ENCODE results near the gene SEMA7A.

The SEMA7A gene

GRCh38 chr15:74381190-74381453, 52.6 kb downstream of the SEMA7A start:
- no peak for TF ChIP-seq CTCF (conservative IDR thresholded peaks at IDR 0.05; ENCODE audit: low read depth, low read length)
- no peaks in the 10 kb centered on the region for H3K27me3 ChIP-seq (ENCODE audit: insufficient read depth, low read depth)
- H3K79me2 ChIP-seq (ENCODE audit: insufficient read depth, low read depth) = no peaks in the 10 kb centered on the region
- H3K4me3 ChIP-seq (IDR thresholded peaks at IDR 0.05; ENCODE audit: insufficient read depth, low read depth, low read length) = no peak overlapping the region
- H3K36me3 ChIP-seq (ENCODE audit: insufficient read depth) = no peaks in the 10 kb centered on the region
- H3K27ac ChIP-seq = no peak overlapping the region
- no peak overlapping the region for H3K9ac ChIP-seq
- H3K4me2 ChIP-seq = no peak overlapping the region
- peaks cover 30% of the 10 kb centered on the region for H3K4me1 ChIP-seq (ENCODE audit: low read depth, poor library complexity, severe bottlenecking)
- no peak overlapping the region for H2AFZ ChIP-seq (ENCODE audit: low read depth)
- no peaks in the 10 kb centered on the region for H4K20me1 ChIP-seq (ENCODE audit: insufficient read depth)

- no peaks in the 10 kb centered on the region for H3K36me3 ChIP-seq (ENCODE audit: insufficient read depth)
- H3K79me2 ChIP-seq (ENCODE audit: insufficient read depth, low read depth) = no peaks in the 10 kb centered on the region
- no peak for TF ChIP-seq CTCF (conservative IDR thresholded peaks at IDR 0.05; ENCODE audit: low read depth, low read length)
- H3K27ac ChIP-seq = no peak overlapping the region
- H3K4me1 ChIP-seq (ENCODE audit: low read depth, poor library complexity, severe bottlenecking) = peaks cover 30% of the 10 kb centered on the region
- H3K4me3 ChIP-seq (IDR thresholded peaks at IDR 0.05; ENCODE audit: insufficient read depth, low read depth, low read length) = no peak overlapping the region
- H2AFZ ChIP-seq (ENCODE audit: low read depth) = no peak overlapping the region
- H3K9ac ChIP-seq = no peak overlapping the region
- no peaks in the 10 kb centered on the region for H4K20me1 ChIP-seq (ENCODE audit: insufficient read depth)
- H3K27me3 ChIP-seq (ENCODE audit: insufficient read depth, low read depth) = no peaks in the 10 kb centered on the region
- H3K4me2 ChIP-seq = no peak overlapping the region
Measured at GRCh38 chr15:74380361-74381189, 53.2 kb downstream of the SEMA7A start.

- H3K4me1 ChIP-seq (ENCODE audit: low read depth, poor library complexity, severe bottlenecking) = peaks cover 28% of the 10 kb centered on the region
- H3K27me3 ChIP-seq (ENCODE audit: insufficient read depth, low read depth) = no peaks in the 10 kb centered on the region
- H3K9ac ChIP-seq = no peak overlapping the region
- no peak overlapping the region for H3K4me2 ChIP-seq
- TF ChIP-seq CTCF (conservative IDR thresholded peaks at IDR 0.05; ENCODE audit: low read depth, low read length) = no peak
- no peaks in the 10 kb centered on the region for H4K20me1 ChIP-seq (ENCODE audit: insufficient read depth)
- H3K4me3 ChIP-seq (IDR thresholded peaks at IDR 0.05; ENCODE audit: insufficient read depth, low read depth, low read length) = no peak overlapping the region
- no peaks in the 10 kb centered on the region for H3K36me3 ChIP-seq (ENCODE audit: insufficient read depth)
- no peaks in the 10 kb centered on the region for H3K79me2 ChIP-seq (ENCODE audit: insufficient read depth, low read depth)
- H3K27ac ChIP-seq = no peak overlapping the region
- no peak overlapping the region for H2AFZ ChIP-seq (ENCODE audit: low read depth)
Measured at GRCh38 chr15:74378848-74379247, 54.9 kb downstream of the SEMA7A start.

- H3K9ac ChIP-seq = no peak overlapping the region
- H3K27ac ChIP-seq = no peak overlapping the region
- H3K4me3 ChIP-seq (IDR thresholded peaks at IDR 0.05; ENCODE audit: insufficient read depth, low read depth, low read length) = no peak overlapping the region
- H2AFZ ChIP-seq (ENCODE audit: low read depth) = no peak overlapping the region
- H4K20me1 ChIP-seq (ENCODE audit: insufficient read depth) = no peaks in the 10 kb centered on the region
- H3K4me1 ChIP-seq (ENCODE audit: low read depth, poor library complexity, severe bottlenecking) = peaks cover 24% of the 10 kb centered on the region
- H3K4me2 ChIP-seq = no peak overlapping the region
- H3K36me3 ChIP-seq (ENCODE audit: insufficient read depth) = no peaks in the 10 kb centered on the region
- H3K27me3 ChIP-seq (ENCODE audit: insufficient read depth, low read depth) = no peaks in the 10 kb centered on the region
- no peaks in the 10 kb centered on the region for H3K79me2 ChIP-seq (ENCODE audit: insufficient read depth, low read depth)
- no peak for TF ChIP-seq CTCF (conservative IDR thresholded peaks at IDR 0.05; ENCODE audit: low read depth, low read length)
Measured at GRCh38 chr15:74377831-74378766, 55.7 kb downstream of the SEMA7A start.
